GM19372 (cell line): ENCODE measurements around the gene MRPS27.

Experiments used
- ATAC-seq: cut with Tn5 transposase; IDR thresholded peaks from one replicate; pipeline ENCODE4 v1.9.1; 2021; ENCODE audit warnings: mild to moderate bottlenecking, low read depth, moderate library complexity; ENCODE audit not compliant: unreplicated experiment

Gene MRPS27

GRCh38 chr5:72208324-72208926 is 111.6 kb downstream of the MRPS27 start:
- ATAC-seq: no peak

GRCh38 chr5:72206994-72207393 is 113.0 kb downstream of the MRPS27 start:
- ATAC-seq: no peak

- ATAC-seq: no peak
These were observed 113.9 kb downstream of the MRPS27 start for GRCh38 chr5:72206160-72206559.

GRCh38 chr5:72205431-72206009 is 114.5 kb downstream of the MRPS27 start:
- ATAC-seq: no peak

- ATAC-seq: no peak
These were observed 115.1 kb downstream of the MRPS27 start for GRCh38 chr5:72204946-72205345.

GRCh38 chr5:72203251-72203845 is 116.7 kb downstream of the MRPS27 start:
- ATAC-seq: no peak

- no peak for ATAC-seq
These were observed 117.7 kb downstream of the MRPS27 start for GRCh38 chr5:72202331-72202825.

GRCh38 chr5:72199681-72200080 is 120.4 kb downstream of the MRPS27 start:
- ATAC-seq: no peak

GRCh38 chr5:72197393-72197792 is 122.6 kb downstream of the MRPS27 start:
- ATAC-seq: no peak

- ATAC-seq: no peak
These were observed 124.5 kb downstream of the MRPS27 start for GRCh38 chr5:72195581-72195980.

- peak; percentile 91 for ATAC-seq
These were observed 125.2 kb downstream of the MRPS27 start for GRCh38 chr5:72194846-72195245.

GRCh38 chr5:72191404-72191803 is 128.6 kb downstream of the MRPS27 start:
- ATAC-seq: no peak

GRCh38 chr5:72189146-72189545 is 130.9 kb downstream of the MRPS27 start:
- no peak for ATAC-seq

- no peak for ATAC-seq
These were observed 131.9 kb downstream of the MRPS27 start for GRCh38 chr5:72188166-72188565.

GRCh38 chr5:72187388-72188075 is 132.5 kb downstream of the MRPS27 start:
- ATAC-seq: no peak

GRCh38 chr5:72185496-72186329 is 134.3 kb downstream of the MRPS27 start:
- no peak for ATAC-seq

GRCh38 chr5:72184408-72184807 is 135.6 kb downstream of the MRPS27 start:
- no peak for ATAC-seq

GRCh38 chr5:72183101-72183520 is 136.9 kb downstream of the MRPS27 start:
- ATAC-seq: no peak

- no peak for ATAC-seq
These were observed 137.4 kb downstream of the MRPS27 start for GRCh38 chr5:72182686-72183085.

GRCh38 chr5:72180925-72181324 is 139.1 kb downstream of the MRPS27 start:
- ATAC-seq: no peak
